GM18519 (cell line): ENCODE measurements around the gene PACS1.

ENCODE experiments used
- ATAC-seq: cut with Tn5 transposase; IDR thresholded peaks from one replicate; pipeline ENCODE4 v1.9.1; 2021; ENCODE audit warnings: mild to moderate bottlenecking, moderate library complexity; ENCODE audit not compliant: unreplicated experiment, low FRiP score

Gene PACS1

GRCh38 chr11:66048547-66049323, 21.3 kb upstream of the PACS1 start, which contains the start of gene GAL3ST3:
Gene GAL3ST3 (minus strand): TSS chr11:66049161. CDS start chr11:66045415, 3,746 bp downstream.
- ATAC-seq: no peak

- ATAC-seq: no peak
These were observed 19.4 kb upstream of the PACS1 start for GRCh38 chr11:66050581-66051231.

DNA sequence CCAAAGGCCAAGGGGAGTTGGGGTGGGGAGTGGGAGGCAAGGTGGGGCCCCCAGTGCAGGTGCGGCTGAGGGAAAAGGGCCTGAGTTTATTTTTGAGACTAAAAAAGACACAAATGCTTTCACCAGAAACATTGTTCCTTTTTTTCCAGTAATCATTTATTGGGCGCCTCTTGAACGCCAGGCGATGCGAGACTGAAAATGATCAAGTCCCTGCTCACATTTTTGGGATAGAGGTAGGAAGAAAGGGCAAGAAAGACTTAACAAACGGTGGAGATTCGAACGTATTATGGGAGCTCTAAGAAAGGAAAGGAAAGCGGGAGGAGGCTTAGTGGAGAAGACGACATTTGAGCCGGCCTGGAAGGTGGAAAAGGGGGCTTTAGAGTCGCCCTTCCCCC, 18.7 kb upstream of the PACS1 start:
- no peak for ATAC-seq

- ATAC-seq: peak; percentile 91
These were observed 18.1 kb upstream of the PACS1 start, which contains the start of gene SF3B2 for GRCh38 chr11:66051766-66052663. Gene SF3B2 (plus strand): TSS chr11:66052364. CDS start chr11:66052385, 21 bp downstream.

GRCh38 chr11:66052664-66052982, 17.4 kb upstream of the PACS1 start:
- no peak for ATAC-seq

DNA sequence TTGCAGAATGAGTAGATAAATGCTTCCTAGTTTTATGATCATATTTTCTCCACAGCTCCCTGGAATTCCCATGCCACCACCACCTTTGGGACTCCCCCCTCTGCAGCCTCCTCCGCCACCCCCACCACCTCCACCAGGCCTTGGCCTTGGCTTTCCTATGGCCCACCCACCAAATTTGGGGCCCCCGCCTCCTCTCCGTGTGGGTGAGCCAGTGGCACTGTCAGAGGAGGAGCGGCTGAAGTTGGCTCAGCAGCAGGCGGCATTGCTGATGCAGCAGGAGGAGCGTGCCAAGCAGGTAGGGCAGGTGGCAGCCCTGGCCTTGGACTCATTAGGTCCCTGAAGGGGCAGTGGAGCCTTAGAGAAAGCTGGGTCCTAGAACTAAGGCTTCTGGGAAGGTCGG, 15.1 kb upstream of the PACS1 start:
- no peak for ATAC-seq

DNA sequence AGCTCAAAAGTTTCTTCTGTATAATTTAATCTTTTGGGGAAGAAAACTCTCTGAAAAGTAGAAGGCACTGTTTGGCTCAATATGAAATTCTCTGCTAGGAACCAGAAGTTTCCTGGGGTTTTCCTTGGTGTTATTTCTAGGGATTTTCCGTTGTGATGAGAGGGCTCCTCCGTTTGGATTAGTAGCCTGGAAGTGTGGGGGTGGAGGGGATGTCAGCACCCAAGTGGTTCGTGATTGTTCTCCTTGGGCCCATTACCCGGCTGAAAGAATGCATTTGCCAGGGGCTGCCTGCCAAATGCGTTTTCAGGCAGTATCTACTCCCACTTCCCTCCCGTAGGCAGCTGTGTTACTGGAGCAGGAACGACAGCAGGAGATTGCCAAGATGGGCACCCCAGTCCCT, 13.6 kb upstream of the PACS1 start:
- no peak for ATAC-seq

DNA sequence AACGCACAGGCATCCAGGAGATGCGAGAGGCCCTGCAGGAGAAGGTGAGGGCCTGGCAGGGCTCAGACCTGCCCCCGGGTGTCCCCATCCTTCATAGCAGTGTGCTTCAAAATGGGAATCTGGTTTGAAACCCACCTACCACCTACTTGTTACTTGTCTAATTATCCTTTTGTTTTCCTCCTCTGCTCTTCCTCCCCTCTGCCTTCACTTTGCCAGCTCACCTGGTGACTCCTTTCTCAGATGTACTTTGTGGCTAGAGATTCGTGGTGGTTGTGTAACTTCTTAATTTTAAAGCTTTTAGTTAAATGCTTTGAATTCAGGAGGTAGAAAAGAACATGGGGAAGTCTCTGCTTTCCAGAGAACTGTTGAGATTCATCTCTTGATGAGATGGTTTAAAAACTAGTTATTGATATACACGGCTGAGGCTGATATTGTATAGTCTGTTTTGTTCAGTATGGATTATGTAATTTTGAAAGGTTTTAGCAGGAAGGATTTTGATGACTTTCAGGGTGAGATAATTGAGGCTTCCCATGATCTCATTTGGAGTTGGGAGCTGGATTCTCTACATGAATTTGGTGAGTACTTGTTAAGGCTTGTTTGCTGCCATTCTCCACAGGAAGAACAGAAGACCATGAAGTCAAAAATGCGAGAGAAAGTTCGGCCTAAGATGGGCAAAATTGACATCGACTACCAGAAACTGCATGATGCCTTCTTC, 9.9 kb upstream of the PACS1 start:
- no peak for ATAC-seq

DNA sequence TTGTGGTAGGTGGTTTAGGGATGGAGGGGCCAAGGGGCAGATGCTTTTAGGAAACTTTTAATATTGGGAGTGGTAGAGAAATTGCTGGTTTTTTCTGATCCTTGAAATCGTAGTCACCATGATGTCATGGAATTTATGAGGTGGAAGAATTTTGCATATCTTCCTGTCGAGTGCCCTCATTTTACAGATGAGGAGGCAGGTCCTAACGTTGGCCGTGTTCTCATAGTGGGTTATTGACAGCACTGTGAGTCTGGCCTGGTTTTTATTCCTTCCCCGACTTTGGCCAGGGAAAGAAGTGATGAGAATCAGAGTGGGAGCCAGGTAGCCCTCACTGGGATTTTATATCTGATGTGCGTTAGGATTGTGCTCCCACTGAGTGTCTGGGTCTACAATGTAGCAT, 8.8 kb upstream of the PACS1 start:
- ATAC-seq: no peak

DNA sequence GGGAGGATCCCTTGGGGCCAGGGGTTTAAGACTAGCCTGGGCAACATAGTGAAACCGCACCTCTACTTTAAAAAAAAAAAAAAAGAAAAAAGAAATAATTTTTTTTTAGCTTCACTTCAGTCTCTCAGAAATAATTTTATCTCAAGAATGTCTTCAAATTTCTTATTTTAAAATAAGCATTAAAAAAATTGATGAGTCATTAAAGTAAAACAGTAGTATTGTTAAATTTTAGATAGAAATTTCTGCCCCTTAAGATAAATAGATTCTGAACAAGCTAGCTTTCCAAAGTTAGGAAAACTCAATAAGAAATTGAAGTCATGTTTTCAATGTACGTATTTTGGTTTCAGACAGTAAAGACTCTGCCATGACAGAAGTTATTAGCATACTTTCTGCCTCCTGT, 7.7 kb upstream of the PACS1 start:
- ATAC-seq: no peak

GRCh38 chr11:66063900-66064299, 6.2 kb upstream of the PACS1 start:
- no peak for ATAC-seq

DNA sequence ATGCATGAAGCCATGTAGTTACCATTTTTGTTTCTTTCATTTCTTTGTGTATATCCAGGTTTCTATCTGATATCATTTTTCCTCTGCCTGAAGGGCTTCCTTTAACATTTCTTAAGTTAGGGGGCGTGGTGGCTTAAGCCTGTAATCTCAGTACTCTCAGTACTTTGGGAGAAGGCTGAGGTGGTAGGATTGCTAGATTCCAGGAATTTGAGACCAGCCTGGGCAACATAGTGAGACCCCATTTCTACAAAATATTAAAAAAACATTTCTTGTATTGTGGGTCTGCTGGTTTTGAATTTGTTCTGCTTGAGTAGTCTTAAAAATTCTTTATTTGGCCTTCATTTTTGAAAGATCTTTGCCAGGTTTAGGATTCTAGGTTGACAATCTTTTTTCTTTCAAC, 5.5 kb upstream of the PACS1 start:
- ATAC-seq: no peak

DNA sequence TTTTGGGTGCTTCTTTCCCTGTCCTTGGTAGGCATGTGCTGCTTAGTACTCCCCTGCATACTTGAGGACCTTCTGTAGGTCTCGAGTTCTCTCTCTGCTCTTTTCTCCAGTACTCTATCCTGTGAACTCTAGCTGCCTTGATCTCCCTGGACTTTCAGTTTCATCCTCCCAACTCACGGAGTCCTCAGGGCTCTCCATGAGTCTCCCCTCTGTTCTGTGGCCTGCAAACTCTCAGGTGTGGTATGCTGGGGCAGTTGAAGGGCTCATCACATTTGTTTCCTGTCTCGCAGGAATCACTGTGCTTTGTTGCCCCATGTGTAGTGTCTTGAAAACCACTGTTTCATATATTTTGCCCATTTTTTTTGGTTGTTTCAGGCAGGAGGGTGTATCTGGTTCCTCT, 3.3 kb upstream of the PACS1 start:
- ATAC-seq: no peak

DNA sequence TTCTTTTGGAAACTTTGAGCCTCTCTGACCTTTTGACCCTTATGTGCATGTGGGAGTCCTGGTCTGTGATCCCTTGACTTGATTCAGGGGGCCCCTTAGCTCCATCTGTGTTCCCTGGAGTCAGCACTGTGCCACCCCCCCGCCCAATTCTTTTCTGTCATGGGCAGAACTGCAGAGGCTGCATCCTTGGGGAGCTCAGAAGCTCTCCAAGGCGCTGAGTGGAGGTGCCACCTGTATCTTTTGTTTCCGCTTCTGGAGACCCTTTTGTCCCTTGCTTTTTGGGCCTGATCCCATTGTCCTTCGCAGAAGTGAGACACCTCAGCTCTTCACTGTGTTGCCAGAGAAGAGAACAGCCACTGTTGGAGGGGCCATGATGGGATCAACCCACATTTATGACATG, 2.4 kb upstream of the PACS1 start:
- ATAC-seq: no peak

DNA sequence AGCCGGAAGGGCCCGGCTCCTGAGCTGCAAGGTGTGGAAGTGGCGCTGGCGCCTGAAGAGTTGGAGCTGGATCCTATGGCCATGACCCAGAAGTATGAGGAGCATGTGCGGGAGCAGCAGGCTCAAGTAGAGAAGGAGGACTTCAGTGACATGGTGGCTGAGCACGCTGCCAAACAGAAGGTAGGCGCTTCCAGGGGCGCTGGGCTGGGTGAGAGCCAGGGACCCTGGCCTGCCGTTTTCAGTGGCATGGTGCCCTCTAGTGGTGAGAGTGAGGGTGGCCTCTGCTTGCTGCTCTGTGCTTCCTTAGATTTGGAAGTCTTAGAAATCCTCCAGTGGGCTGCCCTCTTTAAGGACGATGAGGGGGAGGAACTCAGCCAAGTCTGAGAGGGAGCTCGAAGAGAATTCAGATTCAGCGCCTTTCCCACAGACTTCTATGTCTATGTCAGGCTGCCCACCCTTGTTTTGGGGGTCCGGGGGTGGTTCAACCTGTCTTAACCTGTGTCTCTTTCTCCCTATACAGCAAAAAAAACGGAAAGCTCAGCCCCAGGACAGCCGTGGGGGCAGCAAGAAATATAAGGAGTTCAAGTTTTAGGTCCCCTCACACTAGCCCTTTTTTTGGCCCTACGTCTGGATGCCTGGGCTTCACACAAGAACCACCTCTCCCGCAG, 1.8 kb upstream of the PACS1 start:
- ATAC-seq: no peak

GRCh38 chr11:66068923-66069714, 953 bp upstream of the PACS1 start:
- no peak for ATAC-seq

DNA sequence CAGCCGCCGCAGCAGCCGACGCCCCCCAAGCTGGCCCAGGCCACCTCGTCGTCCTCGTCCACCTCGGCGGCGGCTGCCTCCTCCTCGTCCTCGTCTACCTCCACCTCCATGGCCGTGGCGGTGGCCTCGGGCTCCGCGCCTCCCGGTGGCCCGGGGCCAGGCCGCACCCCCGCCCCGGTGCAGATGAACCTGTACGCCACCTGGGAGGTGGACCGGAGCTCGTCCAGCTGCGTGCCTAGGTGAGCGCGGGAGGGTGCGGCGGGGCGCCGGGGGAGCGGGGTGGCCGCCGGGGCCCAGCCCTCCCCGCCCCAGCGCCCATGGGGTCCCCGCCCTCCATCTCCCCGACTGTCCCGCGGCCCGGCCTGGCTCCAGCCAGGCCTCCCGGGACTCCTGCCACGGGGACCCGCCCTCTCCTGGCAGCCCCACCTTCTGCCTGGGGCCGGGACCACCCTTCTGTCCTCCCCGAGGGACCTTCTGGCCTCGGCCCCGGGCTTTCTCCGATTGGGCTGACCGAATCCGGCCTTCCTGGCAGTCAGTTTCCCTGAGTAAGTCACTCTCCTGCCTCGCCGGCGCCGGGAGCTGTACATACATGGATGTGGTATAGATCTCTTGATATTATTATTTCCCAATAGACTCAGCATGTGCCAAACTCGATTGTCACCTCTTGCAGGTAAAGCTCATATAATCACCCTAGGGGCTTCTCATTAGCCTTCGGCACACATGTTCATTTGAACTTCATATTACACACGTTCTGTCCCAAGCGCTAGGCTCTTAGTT, 720 bp downstream of the PACS1 start:
- peak; percentile 2 for ATAC-seq

- no peak for ATAC-seq
These were observed 1.3 kb downstream of the PACS1 start for GRCh38 chr11:66071381-66071801.
